Measurements from ENCODE around the gene SCARB1. TPM values are rescaled to one million over a fixed set of nuclear protein-coding genes. Genes with fewer than 3 reads are reported as not detected.

SCARB1 gene
- total RNA-seq, 1 experiment from 2014 or later: 31.3 TPM

DNA sequence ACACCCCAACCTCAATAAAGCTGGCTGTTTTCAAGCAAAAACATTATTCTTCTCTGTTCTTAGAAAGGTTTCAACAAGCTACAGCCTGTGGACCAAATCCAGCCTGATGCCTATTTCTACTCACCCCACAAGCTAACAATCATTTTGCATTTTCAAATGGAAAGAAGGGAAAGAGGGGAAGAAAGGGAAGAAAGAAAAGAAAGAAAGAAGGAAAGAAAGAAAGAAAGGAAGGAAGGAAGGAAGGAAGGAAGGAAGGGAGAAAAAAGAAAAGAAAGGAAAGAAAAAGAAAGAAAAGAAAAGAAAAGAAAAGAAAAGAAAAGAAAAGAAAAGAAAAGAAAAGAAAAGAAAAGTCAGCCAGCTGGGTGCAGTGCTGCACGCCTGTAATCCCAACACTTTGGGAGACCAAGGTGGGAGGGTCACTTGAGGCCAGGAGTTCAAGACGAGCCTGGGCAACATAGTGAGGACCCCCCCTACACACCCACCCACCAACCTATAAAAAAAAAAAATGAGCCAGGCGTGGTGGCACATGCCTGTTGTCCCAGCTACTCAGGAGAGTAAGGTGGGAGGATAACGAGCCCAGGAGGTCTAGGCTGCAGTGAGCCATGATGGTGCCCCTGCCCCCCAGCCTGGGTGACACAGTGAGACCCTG is 26.3 kb downstream of the SCARB1 start:
- Histone ChIP-seq H2AFZ (ENCODE audit: low read length) (no peak overlapping the region), H3K4me2 (ENCODE audit: insufficient read depth, insufficient read length, low read length) (no peak overlapping the region), H3K4ac (ENCODE audit: low read depth, low read length) (no peak overlapping the region), H3K14ac (ENCODE audit: insufficient read depth, low read length) (no peak overlapping the region), H2BK12ac (ENCODE audit: insufficient read length, low read depth, low read length) (no peak overlapping the region), H3K56ac (ENCODE audit: insufficient read length, low read depth, low read length) (no peak overlapping the region), H2BK5ac (ENCODE audit: insufficient read length, low read length) (no peak overlapping the region), H2BK120ac (ENCODE audit: low read depth, low read length, poor library complexity, severe bottlenecking) (no peak overlapping the region), H3K9me3 (ENCODE audit: control insufficient read depth, low read depth, low read length) (no peaks in the 10 kb centered on the region), H3K23me2 (ENCODE audit: insufficient read length, low read depth, low read length, poor library complexity, severe bottlenecking) (peaks cover 6% of the 10 kb centered on the region), H4K91ac (ENCODE audit: insufficient read length, low read depth, low read length) (no peak overlapping the region), H2BK20ac (ENCODE audit: low read depth, low read length, poor library complexity, severe bottlenecking) (no peak overlapping the region), H2BK15ac (ENCODE audit: low read depth, low read length) (no peak overlapping the region), H3K23ac (ENCODE audit: insufficient read length, low read depth, low read length) (no peak overlapping the region), H3K27ac (ENCODE audit: insufficient read length, low read depth, low read length) (no peak overlapping the region), H3T11ph (ENCODE audit: low read length) (no peak overlapping the region), H3K4me1 (ENCODE audit: insufficient read depth, low read length) (peaks cover 5% of the 10 kb centered on the region), H3K18ac (ENCODE audit: insufficient read length, low read depth, low read length) (no peak overlapping the region), H3K27me3 (ENCODE audit: insufficient read depth, low read length) (no peaks in the 10 kb centered on the region), H3K79me1 (ENCODE audit: insufficient read depth, low read depth, low read length, poor library complexity, severe bottlenecking) (peaks cover 3% of the 10 kb centered on the region), H3K9ac (ENCODE audit: extremely low read depth, insufficient read length, low read length) (no peak overlapping the region), H4K5ac (ENCODE audit: insufficient read length, low read depth, low read length) (no peak overlapping the region), H4K20me1 (ENCODE audit: control insufficient read depth, insufficient read depth, insufficient read length) (peaks cover 3% of the 10 kb centered on the region), H4K8ac (replicated peaks; ENCODE audit: insufficient read length, low read depth, low read length) (no peak overlapping the region), H2AK5ac (ENCODE audit: insufficient read length, low read length) (no peak overlapping the region), H3K79me2 (ENCODE audit: insufficient read depth, low read length) (no peaks in the 10 kb centered on the region)
- DNase-seq: no peak
- H3K4me1 Mint-ChIP-seq: peaks cover 36 to 41% of the 10 kb centered on the region in 2 experiments
- H3K4me3 Mint-ChIP-seq: no peak overlapping the region
- peaks cover 3 to 13% (median 3%) of the 10 kb centered on the region in 3 experiments; a peak in 4 of 7 replicates for H3K36me3 Mint-ChIP-seq (ENCODE audit: insufficient read depth in 1 of 3, low read depth in 3 of 3)
- no CpG with 5 or more reads among the region's 4 CpGs for WGBS (ENCODE audit: extremely low coverage, insufficient read length, low lambda C conversion rate)
- H3K9me3 Mint-ChIP-seq: no peaks in the 10 kb centered on the region
- H3K27me3 Mint-ChIP-seq (ENCODE audit: low read depth): peaks cover 16% of the 10 kb centered on the region
- peak overlapping the region in 1 of 3 experiments; percentile 68; a peak in 1 of 7 replicates for H3K27ac Mint-ChIP-seq
- TF ChIP-seq, protein P1, sequence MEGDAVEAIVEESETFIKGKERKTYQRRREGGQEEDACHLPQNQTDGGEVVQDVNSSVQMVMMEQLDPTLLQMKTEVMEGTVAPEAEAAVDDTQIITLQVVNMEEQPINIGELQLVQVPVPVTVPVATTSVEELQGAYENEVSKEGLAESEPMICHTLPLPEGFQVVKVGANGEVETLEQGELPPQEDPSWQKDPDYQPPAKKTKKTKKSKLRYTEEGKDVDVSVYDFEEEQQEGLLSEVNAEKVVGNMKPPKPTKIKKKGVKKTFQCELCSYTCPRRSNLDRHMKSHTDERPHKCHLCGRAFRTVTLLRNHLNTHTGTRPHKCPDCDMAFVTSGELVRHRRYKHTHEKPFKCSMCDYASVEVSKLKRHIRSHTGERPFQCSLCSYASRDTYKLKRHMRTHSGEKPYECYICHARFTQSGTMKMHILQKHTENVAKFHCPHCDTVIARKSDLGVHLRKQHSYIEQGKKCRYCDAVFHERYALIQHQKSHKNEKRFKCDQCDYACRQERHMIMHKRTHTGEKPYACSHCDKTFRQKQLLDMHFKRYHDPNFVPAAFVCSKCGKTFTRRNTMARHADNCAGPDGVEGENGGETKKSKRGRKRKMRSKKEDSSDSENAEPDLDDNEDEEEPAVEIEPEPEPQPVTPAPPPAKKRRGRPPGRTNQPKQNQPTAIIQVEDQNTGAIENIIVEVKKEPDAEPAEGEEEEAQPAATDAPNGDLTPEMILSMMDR (conservative IDR thresholded peaks at IDR 0.05): no peak
